VCaP (cell line): ENCODE results near the gene NRP1.

ENCODE experiments used
- H3K27ac ChIP-seq: fragments of 450-650 bp; 2 replicates; pipeline ENCODE4 v1.5.1; 2017
- TF ChIP-seq, protein P1 (sequence below): fragments of 450-650 bp; conservative IDR thresholded peaks from 2 replicates; pipeline ENCODE4 v1.5.1; 2017; ENCODE audit warnings: mild to moderate bottlenecking, moderate library complexity

The NRP1 gene

DNA sequence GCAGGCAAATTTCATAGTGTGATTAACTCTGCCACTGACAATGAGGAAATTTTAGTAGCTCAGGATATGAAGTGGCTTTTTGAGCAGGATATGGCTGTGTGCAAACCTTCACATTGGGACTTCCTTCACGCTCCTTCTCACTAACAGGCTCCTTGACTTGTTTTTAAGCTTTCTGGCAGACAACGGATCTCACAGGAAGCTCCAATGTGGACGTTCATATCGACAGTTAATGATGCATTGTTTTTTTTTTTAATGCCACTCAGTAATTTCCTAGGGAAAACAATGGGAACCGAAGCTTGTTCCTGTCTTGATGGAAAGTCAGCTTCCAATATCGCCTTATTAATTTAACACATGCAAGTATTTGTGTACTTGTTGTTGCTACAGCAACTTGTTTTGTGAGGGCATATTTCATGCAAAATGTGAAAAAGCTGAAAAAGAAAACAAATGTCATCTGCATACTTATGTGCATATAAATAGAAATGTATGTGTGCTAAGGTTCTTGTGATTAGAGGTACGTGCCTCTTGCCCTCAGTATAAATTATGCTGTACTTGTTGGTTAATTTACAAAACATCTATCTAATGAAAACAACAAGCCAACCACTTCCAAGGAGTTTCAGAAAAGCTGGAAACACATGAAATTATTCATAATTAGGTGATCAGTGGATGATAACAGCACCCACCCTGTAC, 84.7 kb downstream of the NRP1 start:
- TF ChIP-seq, protein P1, sequence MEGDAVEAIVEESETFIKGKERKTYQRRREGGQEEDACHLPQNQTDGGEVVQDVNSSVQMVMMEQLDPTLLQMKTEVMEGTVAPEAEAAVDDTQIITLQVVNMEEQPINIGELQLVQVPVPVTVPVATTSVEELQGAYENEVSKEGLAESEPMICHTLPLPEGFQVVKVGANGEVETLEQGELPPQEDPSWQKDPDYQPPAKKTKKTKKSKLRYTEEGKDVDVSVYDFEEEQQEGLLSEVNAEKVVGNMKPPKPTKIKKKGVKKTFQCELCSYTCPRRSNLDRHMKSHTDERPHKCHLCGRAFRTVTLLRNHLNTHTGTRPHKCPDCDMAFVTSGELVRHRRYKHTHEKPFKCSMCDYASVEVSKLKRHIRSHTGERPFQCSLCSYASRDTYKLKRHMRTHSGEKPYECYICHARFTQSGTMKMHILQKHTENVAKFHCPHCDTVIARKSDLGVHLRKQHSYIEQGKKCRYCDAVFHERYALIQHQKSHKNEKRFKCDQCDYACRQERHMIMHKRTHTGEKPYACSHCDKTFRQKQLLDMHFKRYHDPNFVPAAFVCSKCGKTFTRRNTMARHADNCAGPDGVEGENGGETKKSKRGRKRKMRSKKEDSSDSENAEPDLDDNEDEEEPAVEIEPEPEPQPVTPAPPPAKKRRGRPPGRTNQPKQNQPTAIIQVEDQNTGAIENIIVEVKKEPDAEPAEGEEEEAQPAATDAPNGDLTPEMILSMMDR = no peak
- no peak overlapping the region for H3K27ac ChIP-seq

DNA sequence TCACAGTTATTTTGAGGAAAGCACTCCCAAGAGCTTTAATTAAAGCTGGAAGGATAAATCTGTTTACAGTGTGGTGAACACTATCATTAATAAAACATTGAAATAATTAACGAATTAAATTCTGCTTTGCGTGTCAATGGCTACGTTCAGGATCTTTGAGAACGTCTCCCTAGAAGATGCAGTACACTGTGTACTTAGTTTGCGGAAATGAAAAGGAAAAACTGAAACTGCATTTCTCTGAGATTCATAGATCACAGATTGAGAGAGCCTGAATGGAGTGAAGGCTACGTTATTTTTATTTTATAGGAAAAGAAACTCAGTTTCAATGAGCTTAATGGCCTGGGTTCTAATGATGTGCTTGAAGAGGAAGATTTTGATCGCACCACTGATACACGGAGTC, 85.3 kb downstream of the NRP1 start:
- H3K27ac ChIP-seq = no peak overlapping the region

DNA sequence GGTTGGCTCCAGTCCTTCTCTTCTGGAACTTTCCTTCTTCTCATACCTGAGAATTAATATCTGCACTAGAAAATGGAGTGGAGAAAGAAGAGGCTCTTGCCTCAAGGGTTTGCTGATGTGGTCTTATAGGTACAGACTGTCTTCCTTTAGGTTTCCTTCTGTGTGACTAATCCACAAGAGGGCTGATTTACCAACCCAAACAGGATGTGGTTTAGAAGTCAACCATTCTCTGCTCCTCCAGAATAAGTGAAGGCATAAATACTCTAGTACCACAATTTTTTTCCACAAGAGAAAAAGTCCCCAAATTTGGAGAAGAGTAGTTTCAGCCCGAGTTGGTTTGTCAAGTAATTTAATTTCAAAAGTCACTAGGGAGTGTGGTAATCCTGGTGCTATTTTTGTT, 85.8 kb downstream of the NRP1 start:
- no peak overlapping the region for H3K27ac ChIP-seq

More for the DNA sequence above, 85.3 kb downstream of the NRP1 start:
- TF ChIP-seq, protein P1 = no peak

DNA sequence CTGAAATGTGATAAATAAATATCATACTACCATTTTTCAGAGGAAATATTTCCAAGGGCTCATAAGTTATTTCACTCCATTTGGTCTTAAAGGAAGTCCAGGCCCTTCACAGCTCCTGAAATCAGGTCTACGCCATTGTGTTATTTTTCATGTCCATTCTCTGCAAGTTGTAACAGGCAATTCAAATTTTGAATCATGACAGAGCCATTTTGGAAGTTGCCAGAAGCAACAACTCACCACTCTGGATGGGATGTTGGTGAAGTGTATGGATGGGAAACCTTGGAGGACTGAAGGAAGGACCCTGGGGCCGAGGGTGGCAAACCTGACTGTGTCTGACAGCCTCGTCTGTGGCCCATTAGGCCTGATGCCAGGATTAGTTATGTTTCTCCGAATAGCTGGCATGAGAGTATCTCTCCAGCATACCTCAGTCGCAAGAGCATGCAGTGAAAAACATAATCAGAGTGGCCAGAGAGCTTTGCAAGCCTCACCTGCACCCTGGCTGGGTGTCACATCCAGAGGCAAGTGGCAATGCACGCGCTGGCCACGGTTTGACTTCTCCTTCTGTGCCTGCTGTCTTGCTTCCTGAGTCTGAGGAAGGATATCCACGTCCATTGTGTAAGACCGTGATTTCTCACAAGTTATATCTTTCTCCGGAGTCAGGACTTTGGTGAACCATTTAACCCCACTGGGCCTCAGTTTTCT, 87.1 kb downstream of the NRP1 start:
- no peak overlapping the region for H3K27ac ChIP-seq
- TF ChIP-seq, protein P1 = no peak

More for the DNA sequence above, 85.8 kb downstream of the NRP1 start:
- TF ChIP-seq, protein P1 = no peak

DNA sequence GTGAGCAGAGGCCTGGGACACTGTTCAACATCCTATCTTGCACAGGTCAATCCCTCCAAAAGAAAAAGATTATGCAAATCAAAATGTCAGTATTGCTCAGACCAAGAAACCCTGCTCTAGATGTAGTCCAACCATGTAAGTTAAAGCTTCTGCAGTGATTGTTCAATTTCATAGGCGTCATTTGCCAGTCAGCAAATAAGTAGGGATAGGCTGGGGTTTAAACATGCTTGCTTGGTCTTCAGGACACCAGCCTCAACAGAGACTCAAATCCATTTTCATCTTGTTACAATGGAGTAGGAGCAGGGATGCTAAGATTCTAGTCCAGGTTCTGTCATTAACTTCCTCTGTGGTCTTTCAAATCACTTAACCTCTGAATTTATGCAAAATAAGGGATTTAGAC, 89.1 kb downstream of the NRP1 start:
- no peak overlapping the region for H3K27ac ChIP-seq
- TF ChIP-seq, protein P1 = no peak

DNA sequence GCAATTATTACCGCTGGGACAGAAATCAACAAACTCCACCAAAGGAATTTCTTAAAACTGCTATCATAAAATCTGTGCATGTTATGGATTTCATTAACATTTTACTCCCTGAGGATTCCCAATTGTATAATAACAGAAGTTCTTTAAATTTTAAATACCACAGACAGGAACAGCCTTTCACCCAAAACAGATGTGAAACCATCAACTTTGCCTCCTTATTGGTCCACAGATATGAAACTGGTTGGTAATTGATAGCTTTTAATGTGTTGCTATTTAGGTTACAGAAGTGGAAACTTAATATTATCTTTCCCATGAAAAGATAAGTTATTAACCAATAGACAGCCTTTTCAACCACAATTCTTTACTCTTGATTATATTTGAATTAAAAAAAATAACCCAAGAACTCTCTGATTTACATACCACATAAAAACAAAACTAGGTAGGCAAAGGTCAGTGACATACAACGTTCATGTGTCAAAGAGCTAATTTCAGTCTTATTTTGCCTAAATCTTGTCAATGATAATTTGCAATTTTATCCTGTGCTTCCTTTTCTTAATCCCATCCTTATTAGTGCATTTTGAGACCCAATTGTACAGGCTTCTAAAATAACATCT, 90.0 kb downstream of the NRP1 start:
- TF ChIP-seq, protein P1 = no peak
- H3K27ac ChIP-seq = no peak overlapping the region

DNA sequence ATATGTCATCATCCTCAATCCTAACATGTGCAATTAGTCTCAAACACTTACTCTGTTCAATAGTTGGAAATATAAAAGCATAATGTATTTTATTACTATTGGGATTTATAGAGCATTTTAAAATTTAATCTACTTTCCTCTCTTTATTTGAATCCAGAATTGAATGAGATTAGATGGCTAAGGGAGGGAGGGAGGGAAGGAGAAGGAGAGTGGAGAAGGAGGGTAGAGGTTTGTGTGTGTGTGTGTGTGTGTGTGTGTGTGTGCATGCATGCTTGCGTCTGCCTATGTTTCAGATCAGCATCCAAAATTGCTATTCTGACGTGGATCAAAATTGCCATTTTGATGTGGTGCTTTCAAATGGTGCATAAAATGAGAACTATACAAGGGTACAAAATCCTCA, 90.8 kb downstream of the NRP1 start:
- H3K27ac ChIP-seq = no peak overlapping the region
- TF ChIP-seq, protein P1 = no peak
